Breast epithelium (tissue), 4 donors: Measurements from ENCODE around the gene STEAP2. TPM values are rescaled to one million over a fixed set of nuclear protein-coding genes. Genes with fewer than 3 reads are reported as not detected.

Experiments used
- DNase-seq, 2 donors: peaks; one replicate each; pipeline ENCODE4 v3.0.0-alpha.2; 2019; ENCODE audit warnings: low spot score in 2 of 2
- H3K27ac ChIP-seq, 2 donors: fragments of 200-600 bp; sonication (generic) in 1 of 2; one replicate each; pipeline ENCODE4 v1.5.1; 2016 to 2019; ENCODE audit warnings: mild to moderate bottlenecking in 1 of 2
- H3K27me3 ChIP-seq, 2 donors: fragments of 200-600 bp; sonication (generic) in 1 of 2; one replicate each; pipeline versions ENCODE4 v1.5.1 to v1.6.0; 2017 to 2019; ENCODE audit warnings: control low read depth in 1 of 2, mild to moderate bottlenecking in 1 of 2
- H3K36me3 ChIP-seq: fragments of 200-600 bp; one replicate; pipeline ENCODE4 v1.5.1; 2019
- H3K4me1 ChIP-seq, 2 donors: fragments of 200-600 bp; sonication (generic); one replicate each; pipeline ENCODE4 v1.5.1; 2016 to 2019; ENCODE audit warnings: control low read depth in 1 of 2
- H3K4me3 ChIP-seq, 3 donors: fragments of 200-600 bp; sonication (generic); 1 replicate in 2 of 3; 2 replicates in 1 of 3; pipeline ENCODE4 v1.5.1; 2016 to 2019; ENCODE audit warnings: mild to moderate bottlenecking in 3 of 3, moderate library complexity in 2 of 3
- H3K9me3 ChIP-seq, 2 donors: fragments of 200-600 bp; sonication (generic) in 1 of 2; one replicate each; pipeline ENCODE4 v1.5.1; 2016 to 2019; ENCODE audit warnings: control low read depth in 1 of 2
- CTCF ChIP-seq, 3 donors: fragments of 450-650 bp; IDR thresholded peaks; one replicate each; pipeline ENCODE4 v1.5.1; 2016 to 2017; ENCODE audit warnings: antibody characterized with exemption in 3 of 3, mild to moderate bottlenecking in 3 of 3, moderate library complexity in 3 of 3
- POLR2A ChIP-seq: fragments of 450-650 bp; IDR thresholded peaks from one replicate; pipeline ENCODE4 v1.6.1; 2016; ENCODE audit warnings: antibody characterized with exemption, mild to moderate bottlenecking, moderate library complexity
- POLR2AphosphoS5 ChIP-seq, 3 donors: sonication (generic); formaldehyde crosslinking; IDR thresholded peaks; one replicate each; pipeline ENCODE4 v1.6.1; 2017; ENCODE audit warnings: antibody characterized with exemption in 3 of 3
- intact Hi-C: fragments of 100-400 bp; cut with DNase I; formaldehyde crosslinking; loops from one replicate; pipeline ENCODE4 v1.15.1; 2023; ENCODE audit warnings: low total_unique reads
- total RNA-seq, 3 donors: library from RNA; depleted of rRNA; stranded (reverse); fragments of >200 nt; gene quantifications; one replicate each; pipeline ENCODE4 v1.1.0, GENCODE V29; 2016

STEAP2 gene
- total RNA-seq, 3 donors from 2014 or later, result 14.4 to 81.9 (median 22.1) TPM

- no peaks in the 10 kb centered on the region for H3K36me3 ChIP-seq
- H3K9me3 ChIP-seq, result no peaks in the 10 kb centered on the region
- no peak for DNase-seq
- H3K4me1 ChIP-seq, result no peaks in the 10 kb centered on the region
- H3K27me3 ChIP-seq, result no peaks in the 10 kb centered on the region
- intact Hi-C loops, result no loop called here
- no peak overlapping the region for H3K27ac ChIP-seq
- TF ChIP-seq CTCF (IDR thresholded peaks at IDR 0.05) (no peak), POLR2A (no peak), POLR2AphosphoS5 (IDR thresholded peaks at IDR 0.05) (no peak)
- no peak overlapping the region for H3K4me3 ChIP-seq
These were observed 13.6 kb downstream of the STEAP2 start for GRCh38 chr7:90225181-90225580.

GRCh38 chr7:90225601-90226000 is 14.1 kb downstream of the STEAP2 start:
- Histone ChIP-seq H3K4me1 (no peaks in the 10 kb centered on the region), H3K27me3 (no peaks in the 10 kb centered on the region), H3K9me3 (no peaks in the 10 kb centered on the region), H3K36me3 (no peaks in the 10 kb centered on the region), H3K4me3 (no peak overlapping the region), H3K27ac (no peak overlapping the region)
- no peak for DNase-seq
- TF ChIP-seq CTCF (IDR thresholded peaks at IDR 0.05), result no peak
- TF ChIP-seq POLR2AphosphoS5 (IDR thresholded peaks at IDR 0.05), result no peak
- TF ChIP-seq POLR2A, result no peak
- intact Hi-C loops, result no loop called here

- no peaks in the 10 kb centered on the region for H3K9me3 ChIP-seq
- no peaks in the 10 kb centered on the region for H3K27me3 ChIP-seq
- intact Hi-C loops, result no loop called here
- no peaks in the 10 kb centered on the region for H3K4me1 ChIP-seq
- no peak overlapping the region for H3K27ac ChIP-seq
- H3K36me3 ChIP-seq, result no peaks in the 10 kb centered on the region
- TF ChIP-seq CTCF (IDR thresholded peaks at IDR 0.05), result no peak
- TF ChIP-seq POLR2A, result no peak
- no peak for TF ChIP-seq POLR2AphosphoS5 (IDR thresholded peaks at IDR 0.05)
- DNase-seq, result no peak
- H3K4me3 ChIP-seq, result no peak overlapping the region
These were observed 15.7 kb downstream of the STEAP2 start for GRCh38 chr7:90227259-90227658.

- Histone ChIP-seq H3K4me3 (no peak overlapping the region), H3K4me1 (no peaks in the 10 kb centered on the region), H3K27me3 (no peaks in the 10 kb centered on the region), H3K27ac (no peak overlapping the region), H3K36me3 (no peaks in the 10 kb centered on the region), H3K9me3 (no peaks in the 10 kb centered on the region)
- no peak for DNase-seq
- TF ChIP-seq POLR2AphosphoS5 (IDR thresholded peaks at IDR 0.05) (no peak), POLR2A (no peak), CTCF (IDR thresholded peaks at IDR 0.05) (no peak)
- intact Hi-C loops, result no loop called here
These were observed 18.1 kb downstream of the STEAP2 start for GRCh38 chr7:90229682-90230081.

- no peaks in the 10 kb centered on the region for H3K4me1 ChIP-seq
- TF ChIP-seq CTCF (IDR thresholded peaks at IDR 0.05) (no peak), POLR2AphosphoS5 (IDR thresholded peaks at IDR 0.05) (no peak), POLR2A (no peak)
- H3K27me3 ChIP-seq, result no peaks in the 10 kb centered on the region
- no peaks in the 10 kb centered on the region for H3K36me3 ChIP-seq
- no peak overlapping the region for H3K27ac ChIP-seq
- no peaks in the 10 kb centered on the region for H3K9me3 ChIP-seq
- H3K4me3 ChIP-seq, result no peak overlapping the region
- no peak for DNase-seq
- intact Hi-C loops, result no loop called here
These were observed 19.3 kb downstream of the STEAP2 start for GRCh38 chr7:90230834-90231233.
